Astrocyte of the spinal cord (primary cell): ENCODE data around the gene ARHGAP26.
A peak's percentile ranks its signal among the peaks of the same experiment; 100 is the strongest.

Source experiments
- DNase-seq: peaks from one replicate; pipeline ENCODE4 v3.0.0; 2011; ENCODE audit warnings: low read depth, low spot score
- H3K4me3 ChIP-seq: 2 replicates; pipeline ENCODE4 v1.5.1; 2011; ENCODE audit warnings: low read depth, mild to moderate bottlenecking, low read length, moderate library complexity
- in situ Hi-C: cut with HindIII; loops from 2 replicates; pipeline ENCODE4 v1.10.0; 2017; ENCODE audit warnings: low sequenced_read_pairs
- TF ChIP-seq, protein P1 (sequence below): IDR thresholded peaks from 2 replicates; pipeline ENCODE4 v1.5.1; 2012; ENCODE audit warnings: low read depth, mild to moderate bottlenecking, low read length, inconsistent platforms

Gene ARHGAP26

DNA sequence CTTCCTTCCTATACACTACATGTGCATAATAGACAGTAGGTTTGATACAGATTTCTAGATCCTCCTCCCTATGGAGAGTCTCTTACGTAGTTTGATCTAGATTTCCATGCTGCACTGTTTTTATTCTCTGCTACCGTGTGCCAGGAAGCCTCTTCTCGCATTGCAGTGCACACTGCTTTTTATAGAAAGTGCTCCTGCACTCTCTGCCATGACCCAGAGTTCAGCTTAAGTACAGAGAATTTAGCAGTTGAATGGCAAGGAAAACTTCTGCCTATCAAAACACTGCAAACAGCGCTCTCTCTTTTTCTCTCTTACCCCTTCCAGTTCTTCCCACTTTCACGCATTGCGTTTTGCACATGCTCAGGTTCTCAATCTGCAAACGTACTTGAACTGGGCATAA is 187.4 kb downstream of the ARHGAP26 start:
- in situ Hi-C loops: no loop called here

DNA sequence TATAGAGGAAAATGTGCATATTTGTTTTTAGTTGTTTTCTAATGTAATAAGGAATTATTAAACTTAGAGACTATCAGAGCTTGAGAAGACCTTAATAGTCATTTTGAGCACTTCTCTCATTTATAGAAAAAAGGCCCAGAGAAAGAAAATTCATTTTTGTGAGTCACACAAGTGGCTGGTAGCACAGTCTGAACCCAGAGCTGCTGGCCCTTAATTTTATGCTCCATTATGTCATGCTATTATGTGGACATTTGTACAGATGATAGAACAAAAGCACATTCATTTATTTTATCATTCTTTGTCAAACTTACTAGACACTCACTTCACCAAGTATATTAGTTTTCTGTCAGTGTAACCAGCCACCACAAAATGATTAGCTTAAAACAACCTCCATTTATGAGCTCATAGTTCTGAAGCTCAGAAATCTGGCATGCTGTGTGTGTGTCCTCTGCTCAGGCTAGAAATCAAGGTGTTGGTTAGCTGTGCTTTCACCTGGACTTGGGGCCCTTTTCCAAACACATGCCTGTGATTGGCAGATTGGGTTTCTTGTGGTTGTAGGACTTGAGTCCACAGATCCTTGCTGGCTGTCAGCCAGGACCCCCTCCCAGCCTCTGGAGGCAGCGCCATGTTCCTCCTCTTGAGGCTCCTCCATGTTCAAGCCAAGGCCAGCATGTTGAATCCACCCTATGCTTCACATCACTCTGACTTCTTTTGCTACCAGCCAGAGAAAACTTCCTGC is 188.9 kb downstream of the ARHGAP26 start:
- H3K4me3 ChIP-seq: no peak overlapping the region
- DNase-seq: no peak
- TF ChIP-seq, protein P1, sequence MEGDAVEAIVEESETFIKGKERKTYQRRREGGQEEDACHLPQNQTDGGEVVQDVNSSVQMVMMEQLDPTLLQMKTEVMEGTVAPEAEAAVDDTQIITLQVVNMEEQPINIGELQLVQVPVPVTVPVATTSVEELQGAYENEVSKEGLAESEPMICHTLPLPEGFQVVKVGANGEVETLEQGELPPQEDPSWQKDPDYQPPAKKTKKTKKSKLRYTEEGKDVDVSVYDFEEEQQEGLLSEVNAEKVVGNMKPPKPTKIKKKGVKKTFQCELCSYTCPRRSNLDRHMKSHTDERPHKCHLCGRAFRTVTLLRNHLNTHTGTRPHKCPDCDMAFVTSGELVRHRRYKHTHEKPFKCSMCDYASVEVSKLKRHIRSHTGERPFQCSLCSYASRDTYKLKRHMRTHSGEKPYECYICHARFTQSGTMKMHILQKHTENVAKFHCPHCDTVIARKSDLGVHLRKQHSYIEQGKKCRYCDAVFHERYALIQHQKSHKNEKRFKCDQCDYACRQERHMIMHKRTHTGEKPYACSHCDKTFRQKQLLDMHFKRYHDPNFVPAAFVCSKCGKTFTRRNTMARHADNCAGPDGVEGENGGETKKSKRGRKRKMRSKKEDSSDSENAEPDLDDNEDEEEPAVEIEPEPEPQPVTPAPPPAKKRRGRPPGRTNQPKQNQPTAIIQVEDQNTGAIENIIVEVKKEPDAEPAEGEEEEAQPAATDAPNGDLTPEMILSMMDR: no peak
- in situ Hi-C loops: no loop called here

More for the DNA sequence above, 187.4 kb downstream of the ARHGAP26 start:
- no peak for DNase-seq
- H3K4me3 ChIP-seq: no peak overlapping the region
- TF ChIP-seq, protein P1: no peak

DNA sequence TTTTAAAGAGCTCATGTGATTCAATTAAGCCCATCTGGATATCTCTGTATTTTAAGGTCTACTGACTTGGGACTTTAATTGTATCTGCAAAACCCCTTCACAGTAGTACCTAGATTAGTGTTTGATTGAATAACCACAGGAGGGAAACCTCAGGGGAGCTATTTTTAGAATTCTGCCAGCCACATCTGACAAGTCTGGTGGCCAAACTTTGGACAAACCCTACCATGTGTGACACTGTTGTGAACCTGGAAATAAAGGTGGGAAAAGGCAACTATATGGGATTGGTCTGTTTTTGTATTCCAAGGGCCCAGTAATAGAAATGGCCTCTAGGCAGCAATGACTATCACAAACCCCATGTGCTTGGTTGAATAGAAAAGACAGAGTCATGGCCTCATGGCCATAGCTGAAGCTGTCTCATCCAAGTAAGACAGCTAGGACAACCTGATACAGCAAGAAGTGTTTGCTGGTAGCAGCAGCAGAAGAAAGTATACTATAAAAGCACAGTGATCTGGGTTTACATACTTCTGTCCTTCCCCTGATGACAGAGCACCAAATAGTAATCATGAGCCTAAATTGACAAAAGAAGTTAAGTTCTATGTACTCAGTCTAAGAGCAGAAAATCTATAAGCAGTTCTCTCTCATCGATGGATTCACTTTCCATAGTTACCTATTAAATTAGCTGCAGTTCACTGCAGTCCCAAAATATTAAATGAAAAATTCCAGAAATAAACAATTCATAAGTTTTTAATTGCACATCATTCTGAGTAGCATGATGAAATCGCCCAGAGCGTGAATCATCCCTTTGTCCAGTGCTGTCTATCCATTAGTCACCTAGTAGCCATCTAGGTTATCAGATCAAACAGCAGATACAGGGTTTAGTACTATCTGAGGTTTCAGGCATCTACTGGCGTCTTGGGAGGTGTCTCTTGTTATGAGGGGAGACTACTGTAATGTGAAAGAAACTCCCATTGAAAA is 189.8 kb downstream of the ARHGAP26 start:
- no peak overlapping the region for H3K4me3 ChIP-seq
- TF ChIP-seq, protein P1: no peak
- in situ Hi-C loops: no loop called here
- DNase-seq: peak; percentile 38

DNA sequence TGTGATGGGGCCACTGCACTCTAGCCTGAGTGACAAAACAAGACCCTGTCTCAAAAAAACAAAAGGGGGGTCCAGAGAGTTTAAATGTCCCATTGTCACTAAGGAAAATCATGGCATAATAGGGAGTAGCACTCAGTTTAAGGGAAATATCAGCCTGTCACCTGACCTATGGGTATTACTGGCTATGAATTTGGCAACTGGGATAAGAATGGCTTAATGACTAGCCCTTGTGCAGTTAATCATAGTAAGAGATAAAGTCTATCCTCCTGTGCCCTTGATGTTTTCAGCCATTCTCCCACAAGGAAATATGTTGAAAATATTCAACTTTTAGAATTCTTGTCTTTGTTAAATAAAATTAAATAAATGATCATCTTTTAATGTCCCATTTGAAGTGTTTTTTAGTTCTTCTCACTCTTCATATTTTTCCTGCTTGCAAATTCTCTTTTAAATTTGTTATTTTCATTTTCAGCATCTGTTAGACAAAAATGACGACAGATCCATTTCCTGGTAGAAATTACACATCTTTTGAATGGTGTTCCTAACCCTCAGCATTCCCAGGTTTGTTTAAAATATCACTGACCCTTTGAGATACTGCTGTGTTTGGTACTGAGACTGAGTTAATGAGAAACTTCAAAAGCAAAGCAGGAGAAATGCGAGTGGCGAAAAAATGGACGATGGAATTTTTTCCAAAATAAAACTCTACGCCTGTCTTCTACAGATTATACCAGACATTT is 191.4 kb downstream of the ARHGAP26 start:
- no peak overlapping the region for H3K4me3 ChIP-seq
- no peak for DNase-seq
- TF ChIP-seq, protein P1: no peak
- in situ Hi-C loops: no loop called here

DNA sequence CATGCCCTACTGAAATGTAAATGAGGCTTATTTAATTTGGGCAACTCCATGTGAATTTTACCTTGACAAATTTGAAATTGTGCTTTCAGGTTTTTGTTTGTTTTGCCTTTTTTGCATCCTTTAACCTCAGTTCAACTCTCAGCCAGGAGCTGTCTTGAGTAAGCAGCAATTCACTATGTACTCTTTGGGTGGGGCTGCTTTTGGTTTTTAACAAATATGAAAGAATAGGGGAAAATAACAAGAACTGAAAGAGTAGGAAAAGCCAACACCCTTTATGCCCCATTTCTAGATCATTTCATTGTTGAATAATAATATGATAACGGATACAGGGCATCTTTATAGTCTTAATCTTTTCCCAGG is 192.0 kb downstream of the ARHGAP26 start:
- H3K4me3 ChIP-seq: no peak overlapping the region
- in situ Hi-C loops: no loop called here
- DNase-seq: no peak
- TF ChIP-seq, protein P1: no peak
